Panc1 (cell line): Measurements from ENCODE around the gene GDF10. TPM values are rescaled to one million over a fixed set of nuclear protein-coding genes. Genes with fewer than 3 reads are reported as not detected.

ENCODE experiments used
- ATAC-seq: fragments of 200-7000 bp; cut with Tn5 transposase; 2 replicates; pipeline ENCODE4 v1.9.1; 2020; ENCODE audit warnings: mild to moderate bottlenecking, moderate library complexity
- BruUV-seq: library from RNA; stranded (reverse); fragments of 400-500 nt; replicated peaks from 2 replicates; lab custom pipeline; 2021; lab: Mats Ljungman, UMichigan
- CTCF ChIA-PET: fragments of 300-600 bp; sonication (Branson Sonifier 250); formaldehyde crosslinking; loops from one replicate; lab custom pipeline; 2022; ENCODE audit warnings: antibody characterized with exemption; lab: Charles Lee
- POLR2A ChIA-PET: fragments of 300-600 bp; sonication (Branson Sonifier 250); formaldehyde crosslinking; loops from one replicate; lab custom pipeline; 2022; ENCODE audit warnings: antibody characterized with exemption; lab: Charles Lee
- DNase-seq: peaks from one replicate; pipeline ENCODE4 v3.0.0-alpha.2; 2010; ENCODE audit warnings: low read depth, low spot score
- H3K27ac ChIP-seq: 2 replicates; pipeline ENCODE4 v1.5.1; 2011; ENCODE audit warnings: mild to moderate bottlenecking, low read length, inconsistent platforms
- H3K27me3 ChIP-seq: fragments of 200-500 bp; sonication (Bioruptor generic); 2 replicates; pipeline ENCODE4 v1.6.0; 2014; ENCODE audit warnings: low read length, inconsistent platforms; ENCODE audit not compliant: control insufficient read depth, insufficient read depth
- H3K36me3 ChIP-seq: fragments of 200-500 bp; sonication (Bioruptor generic); 2 replicates; pipeline ENCODE4 v1.5.1; 2014; ENCODE audit warnings: inconsistent platforms, mild to moderate bottlenecking, low read length, moderate library complexity; ENCODE audit not compliant: control insufficient read depth, insufficient read depth
- H3K4me1 ChIP-seq: 2 replicates; pipeline ENCODE4 v1.5.1; 2011; ENCODE audit warnings: inconsistent platforms, mild to moderate bottlenecking, low read length, moderate library complexity; ENCODE audit not compliant: control insufficient read depth, insufficient read depth
- H3K4me3 ChIP-seq, 2 experiments: 2 replicates each; pipeline ENCODE4 v1.5.1; 2011 to 2012; ENCODE audit warnings: low read depth in 2 of 2, low read length in 2 of 2, mild to moderate bottlenecking in 2 of 2, inconsistent platforms in 1 of 2, moderate library complexity in 1 of 2
- H3K9me3 ChIP-seq: fragments of 200-500 bp; sonication (Bioruptor generic); 2 replicates; pipeline ENCODE4 v1.5.1; 2014; ENCODE audit warnings: low read depth, mild to moderate bottlenecking, inconsistent platforms, low read length, moderate library complexity; ENCODE audit not compliant: control insufficient read depth, insufficient read depth
- POLR2AphosphoS5 ChIP-seq: IDR thresholded peaks from 2 replicates; pipeline ENCODE4 v1.6.1; 2012; ENCODE audit warnings: mild to moderate bottlenecking, low read depth, low read length, moderate library complexity
- SIN3A ChIP-seq: IDR thresholded peaks from 2 replicates; pipeline ENCODE4 v1.6.1; 2012; ENCODE audit warnings: low read depth, mild to moderate bottlenecking, low read length, moderate library complexity, borderline replicate concordance; ENCODE audit not compliant: insufficient read depth
- TCF7L2 ChIP-seq: IDR thresholded peaks from 2 replicates; pipeline ENCODE4 v1.6.1; 2011; ENCODE audit warnings: mild to moderate bottlenecking, low read depth, low read length, inconsistent platforms
- in situ Hi-C: cut with HindIII; loops from 2 replicates; pipeline ENCODE4 v1.10.0; 2016; ENCODE audit warnings: low sequenced_read_pairs, low pct_unique_long_range_greater_than_20kb
- intact Hi-C: fragments of 100-400 bp; cut with micrococcal nuclease; formaldehyde crosslinking; loops from one replicate; pipeline ENCODE4 v1.10.0; 2022; ENCODE audit not compliant: unreplicated experiment
- total RNA-seq: library from RNA; stranded (reverse); gene quantifications from one replicate; pipeline ENCODE4 v1.2.1, GENCODE V29; 2021; ENCODE audit not compliant: unreplicated experiment
- TF ChIP-seq, protein P1 (sequence below), 2 experiments: IDR thresholded peaks; 2 replicates each; pipeline ENCODE4 v1.6.1; 2011 to 2012; ENCODE audit warnings: low read depth in 2 of 2, control low read depth in 1 of 2, low read length in 1 of 2, mild to moderate bottlenecking in 1 of 2, moderate library complexity in 1 of 2; ENCODE audit not compliant: insufficient read depth in 1 of 2
- TF ChIP-seq, protein P2 (sequence below): fragments of 450-650 bp; IDR thresholded peaks from 2 replicates; pipeline ENCODE4 v1.5.1; 2017; ENCODE audit warnings: mild to moderate bottlenecking

Gene GDF10
- total RNA-seq, 1 experiment from 2014 or later: 1.2 TPM

DNA sequence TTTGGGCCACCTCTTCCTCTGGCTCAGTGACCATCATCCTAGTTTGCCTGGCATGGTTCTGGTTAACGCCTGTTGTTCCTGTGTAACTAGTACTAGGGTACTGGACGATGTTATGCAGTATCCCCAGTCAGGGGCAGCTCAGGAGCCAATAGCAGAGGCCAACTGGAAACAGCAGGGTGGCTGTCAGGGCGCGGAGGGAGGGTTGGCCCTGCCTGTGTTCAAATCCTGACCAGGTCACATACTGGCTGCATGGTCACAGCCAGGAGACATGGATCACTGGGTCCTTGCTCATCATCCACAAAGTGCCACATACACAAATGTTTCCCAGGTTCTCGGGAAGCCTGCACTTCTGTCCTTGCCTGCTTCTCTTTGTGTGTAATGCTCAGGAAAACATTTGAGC is 35.9 kb downstream of the GDF10 start:
- H3K27me3 ChIP-seq: peaks cover 25% of the 10 kb centered on the region
- intact Hi-C loops (no loop called here), in situ Hi-C loops (no loop called here)
- H3K4me3 ChIP-seq: no peak overlapping the region
- POLR2A ChIA-PET: no interaction called here
- H3K4me1 ChIP-seq: no peaks in the 10 kb centered on the region
- no peak for ATAC-seq
- no peaks in the 10 kb centered on the region for H3K9me3 ChIP-seq
- CTCF ChIA-PET: no interaction called here
- TF ChIP-seq POLR2AphosphoS5 (no peak), TCF7L2 (no peak), SIN3A (no peak)
- TF ChIP-seq, protein P1, sequence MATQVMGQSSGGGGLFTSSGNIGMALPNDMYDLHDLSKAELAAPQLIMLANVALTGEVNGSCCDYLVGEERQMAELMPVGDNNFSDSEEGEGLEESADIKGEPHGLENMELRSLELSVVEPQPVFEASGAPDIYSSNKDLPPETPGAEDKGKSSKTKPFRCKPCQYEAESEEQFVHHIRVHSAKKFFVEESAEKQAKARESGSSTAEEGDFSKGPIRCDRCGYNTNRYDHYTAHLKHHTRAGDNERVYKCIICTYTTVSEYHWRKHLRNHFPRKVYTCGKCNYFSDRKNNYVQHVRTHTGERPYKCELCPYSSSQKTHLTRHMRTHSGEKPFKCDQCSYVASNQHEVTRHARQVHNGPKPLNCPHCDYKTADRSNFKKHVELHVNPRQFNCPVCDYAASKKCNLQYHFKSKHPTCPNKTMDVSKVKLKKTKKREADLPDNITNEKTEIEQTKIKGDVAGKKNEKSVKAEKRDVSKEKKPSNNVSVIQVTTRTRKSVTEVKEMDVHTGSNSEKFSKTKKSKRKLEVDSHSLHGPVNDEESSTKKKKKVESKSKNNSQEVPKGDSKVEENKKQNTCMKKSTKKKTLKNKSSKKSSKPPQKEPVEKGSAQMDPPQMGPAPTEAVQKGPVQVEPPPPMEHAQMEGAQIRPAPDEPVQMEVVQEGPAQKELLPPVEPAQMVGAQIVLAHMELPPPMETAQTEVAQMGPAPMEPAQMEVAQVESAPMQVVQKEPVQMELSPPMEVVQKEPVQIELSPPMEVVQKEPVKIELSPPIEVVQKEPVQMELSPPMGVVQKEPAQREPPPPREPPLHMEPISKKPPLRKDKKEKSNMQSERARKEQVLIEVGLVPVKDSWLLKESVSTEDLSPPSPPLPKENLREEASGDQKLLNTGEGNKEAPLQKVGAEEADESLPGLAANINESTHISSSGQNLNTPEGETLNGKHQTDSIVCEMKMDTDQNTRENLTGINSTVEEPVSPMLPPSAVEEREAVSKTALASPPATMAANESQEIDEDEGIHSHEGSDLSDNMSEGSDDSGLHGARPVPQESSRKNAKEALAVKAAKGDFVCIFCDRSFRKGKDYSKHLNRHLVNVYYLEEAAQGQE (IDR thresholded peaks at IDR 0.05; ENCODE audit: insufficient read depth in 1 of 2, low read depth in 2 of 2, low read length in 1 of 2): no peak
- TF ChIP-seq, protein P2, sequence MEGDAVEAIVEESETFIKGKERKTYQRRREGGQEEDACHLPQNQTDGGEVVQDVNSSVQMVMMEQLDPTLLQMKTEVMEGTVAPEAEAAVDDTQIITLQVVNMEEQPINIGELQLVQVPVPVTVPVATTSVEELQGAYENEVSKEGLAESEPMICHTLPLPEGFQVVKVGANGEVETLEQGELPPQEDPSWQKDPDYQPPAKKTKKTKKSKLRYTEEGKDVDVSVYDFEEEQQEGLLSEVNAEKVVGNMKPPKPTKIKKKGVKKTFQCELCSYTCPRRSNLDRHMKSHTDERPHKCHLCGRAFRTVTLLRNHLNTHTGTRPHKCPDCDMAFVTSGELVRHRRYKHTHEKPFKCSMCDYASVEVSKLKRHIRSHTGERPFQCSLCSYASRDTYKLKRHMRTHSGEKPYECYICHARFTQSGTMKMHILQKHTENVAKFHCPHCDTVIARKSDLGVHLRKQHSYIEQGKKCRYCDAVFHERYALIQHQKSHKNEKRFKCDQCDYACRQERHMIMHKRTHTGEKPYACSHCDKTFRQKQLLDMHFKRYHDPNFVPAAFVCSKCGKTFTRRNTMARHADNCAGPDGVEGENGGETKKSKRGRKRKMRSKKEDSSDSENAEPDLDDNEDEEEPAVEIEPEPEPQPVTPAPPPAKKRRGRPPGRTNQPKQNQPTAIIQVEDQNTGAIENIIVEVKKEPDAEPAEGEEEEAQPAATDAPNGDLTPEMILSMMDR: no peak
- DNase-seq: no peak
- no peak overlapping the region for H3K27ac ChIP-seq
- no TSS peak for BruUV-seq
- no peaks in the 10 kb centered on the region for H3K36me3 ChIP-seq

DNA sequence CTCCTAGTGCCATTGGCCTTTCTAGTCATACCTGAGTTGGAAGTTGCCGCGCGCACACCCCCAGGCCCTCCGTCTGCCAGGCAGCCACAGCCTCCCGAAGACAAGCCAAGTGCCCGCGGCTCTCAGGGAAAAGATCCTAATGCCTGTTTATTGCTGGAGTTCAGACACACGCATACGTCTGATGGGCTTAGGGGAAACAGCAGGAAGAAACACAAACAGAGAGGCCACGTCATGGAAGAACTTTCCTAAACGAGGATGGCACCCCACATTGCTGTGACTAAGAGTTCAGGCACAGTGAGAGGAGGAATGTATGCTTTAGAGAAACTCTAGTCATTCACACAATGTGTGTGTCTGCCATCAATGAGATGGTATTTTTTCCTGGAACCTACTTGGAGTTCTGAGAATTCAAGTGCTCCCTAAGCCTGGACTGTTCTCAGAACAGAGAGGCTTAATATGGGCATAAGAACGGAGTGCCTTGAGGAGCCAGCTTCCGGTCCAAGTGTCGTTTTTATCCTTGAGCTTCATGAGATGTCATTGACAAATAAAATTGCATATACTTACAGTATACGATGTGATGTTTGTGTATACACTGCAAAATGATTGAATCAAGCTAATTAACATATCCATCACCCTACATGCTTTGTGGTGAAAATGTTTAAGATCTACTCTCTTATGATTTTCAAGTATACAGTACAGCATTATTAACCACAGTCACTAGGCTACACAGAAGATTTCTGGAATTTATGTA is 36.6 kb downstream of the GDF10 start:
- Histone ChIP-seq H3K4me1 (no peaks in the 10 kb centered on the region), H3K36me3 (no peaks in the 10 kb centered on the region), H3K27me3 (peaks cover 27% of the 10 kb centered on the region), H3K4me3 (no peak overlapping the region), H3K27ac (no peak overlapping the region), H3K9me3 (no peaks in the 10 kb centered on the region)
- TF ChIP-seq, protein P1 (IDR thresholded peaks at IDR 0.05; ENCODE audit: insufficient read depth in 1 of 2, low read depth in 2 of 2, low read length in 1 of 2): no peak
- no peak for TF ChIP-seq POLR2AphosphoS5
- intact Hi-C loops: no loop called here
- CTCF ChIA-PET: no interaction called here
- POLR2A ChIA-PET: no interaction called here
- ATAC-seq (no peak), DNase-seq (no peak)
- in situ Hi-C loops: no loop called here
- no TSS peak for BruUV-seq
